GM18511 (cell line): ENCODE data around the gene NBAS.
"Not testable (repeated sequence)": the region's sequence is repeated elsewhere in the genome, so short reads cannot be mapped to it uniquely, and the experiment has no call there.

Experiments used
- ATAC-seq: cut with Tn5 transposase; IDR thresholded peaks from one replicate; pipeline ENCODE4 v1.9.1; 2021; ENCODE audit warnings: mild to moderate bottlenecking, moderate library complexity; ENCODE audit not compliant: unreplicated experiment

Gene NBAS

GRCh38 chr2:15533860-15534480, 27.2 kb downstream of the NBAS start:
- ATAC-seq = no peak

GRCh38 chr2:15532996-15533395, 28.1 kb downstream of the NBAS start:
- no peak for ATAC-seq

GRCh38 chr2:15531095-15531854, 29.9 kb downstream of the NBAS start:
- ATAC-seq = no peak

GRCh38 chr2:15527074-15527739, 33.9 kb downstream of the NBAS start:
- no peak for ATAC-seq

- no peak for ATAC-seq
These were observed 39.4 kb downstream of the NBAS start for GRCh38 chr2:15521641-15522181.

GRCh38 chr2:15520346-15520745, 40.8 kb downstream of the NBAS start:
- no peak for ATAC-seq

GRCh38 chr2:15518759-15519158, 42.4 kb downstream of the NBAS start:
- ATAC-seq = not testable (repeated sequence)

GRCh38 chr2:15517793-15518192, 43.3 kb downstream of the NBAS start:
- ATAC-seq = no peak

- ATAC-seq = no peak
These were observed 49.4 kb downstream of the NBAS start for GRCh38 chr2:15511686-15512085.

- no peak for ATAC-seq
These were observed 50.6 kb downstream of the NBAS start for GRCh38 chr2:15510552-15510951.

GRCh38 chr2:15510131-15510530, 51.0 kb downstream of the NBAS start:
- no peak for ATAC-seq

GRCh38 chr2:15507697-15508096, 53.4 kb downstream of the NBAS start:
- no peak for ATAC-seq

GRCh38 chr2:15507061-15507460, 54.1 kb downstream of the NBAS start:
- ATAC-seq = no peak

- no peak for ATAC-seq
These were observed 54.8 kb downstream of the NBAS start for GRCh38 chr2:15506229-15506819.

GRCh38 chr2:15504882-15505663, 56.1 kb downstream of the NBAS start:
- no peak for ATAC-seq

- not testable (repeated sequence) for ATAC-seq
These were observed 61.9 kb downstream of the NBAS start for GRCh38 chr2:15499251-15499650.

- no peak for ATAC-seq
These were observed 62.6 kb downstream of the NBAS start for GRCh38 chr2:15498554-15498953.

- ATAC-seq = no peak
These were observed 66.3 kb downstream of the NBAS start for GRCh38 chr2:15494877-15495276.

GRCh38 chr2:15492773-15493325, 68.3 kb downstream of the NBAS start:
- no peak for ATAC-seq

GRCh38 chr2:15486770-15487169, 74.4 kb downstream of the NBAS start:
- no peak for ATAC-seq
